Nephron progenitor cell (in vitro differentiated cells): Measurements from ENCODE around the gene LMO7.
"Not testable (repeated sequence)": the region's sequence is repeated elsewhere in the genome, so short reads cannot be mapped to it uniquely, and the experiment has no call there.

ENCODE experiments used
- DNase-seq: peaks from one replicate; pipeline ENCODE4 v3.0.0; 2021
- H3K27ac Mint-ChIP-seq: 2 replicates; pipeline ENCODE4 v1.8.0; 2021; ENCODE audit warnings: mild to moderate bottlenecking, moderate library complexity, mixed read lengths
- H3K27me3 Mint-ChIP-seq: 2 replicates; pipeline ENCODE4 v1.8.0; 2021; ENCODE audit warnings: mild to moderate bottlenecking, low read depth, mixed read lengths; ENCODE audit not compliant: poor library complexity
- H3K36me3 Mint-ChIP-seq: 2 replicates; pipeline ENCODE4 v1.8.0; 2021; ENCODE audit warnings: low read depth, mixed read lengths
- H3K4me1 Mint-ChIP-seq: 2 replicates; pipeline ENCODE4 v1.8.0; 2021; ENCODE audit warnings: mixed read lengths
- H3K4me3 Mint-ChIP-seq: 2 replicates; pipeline ENCODE4 v1.8.0; 2021; ENCODE audit warnings: mild to moderate bottlenecking, moderate library complexity, mixed read lengths
- H3K9me3 Mint-ChIP-seq: 2 replicates; pipeline ENCODE4 v1.8.0; 2021; ENCODE audit warnings: mild to moderate bottlenecking, moderate library complexity, mixed read lengths
- TF ChIP-seq, protein P1 (sequence below): fragments of 200-600 bp; sonication (generic); IDR thresholded peaks from 2 replicates; pipeline ENCODE4 v1.5.0; 2021; ENCODE audit warnings: antibody characterized with exemption

Gene LMO7

DNA sequence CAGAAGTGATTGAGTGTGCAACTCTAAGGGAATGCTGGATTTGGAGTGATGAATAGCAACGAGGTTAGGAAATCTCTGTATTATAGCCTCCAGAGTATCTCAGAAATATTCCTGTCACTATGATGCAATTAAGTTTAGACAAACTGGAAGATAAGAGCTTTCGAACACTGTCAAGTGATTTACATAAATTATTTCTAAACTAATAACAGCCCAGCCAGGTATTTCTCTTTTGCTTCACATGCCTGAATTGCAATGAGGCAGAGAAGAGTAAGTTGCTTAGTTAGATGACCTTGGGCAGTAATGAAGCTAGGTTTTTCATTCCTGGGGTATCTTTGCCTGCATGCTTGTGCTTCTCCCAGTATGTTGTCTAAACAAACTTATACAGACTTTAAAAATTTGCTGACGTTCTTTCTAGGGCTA, 134.5 kb downstream of the LMO7 start:
- Mint-ChIP-seq H3K36me3 (no peaks in the 10 kb centered on the region), H3K4me1 (no peaks in the 10 kb centered on the region), H3K4me3 (no peak overlapping the region), H3K27ac (no peak overlapping the region), H3K27me3 (no peaks in the 10 kb centered on the region), H3K9me3 (no peaks in the 10 kb centered on the region)
- DNase-seq: no peak
- TF ChIP-seq, protein P1, sequence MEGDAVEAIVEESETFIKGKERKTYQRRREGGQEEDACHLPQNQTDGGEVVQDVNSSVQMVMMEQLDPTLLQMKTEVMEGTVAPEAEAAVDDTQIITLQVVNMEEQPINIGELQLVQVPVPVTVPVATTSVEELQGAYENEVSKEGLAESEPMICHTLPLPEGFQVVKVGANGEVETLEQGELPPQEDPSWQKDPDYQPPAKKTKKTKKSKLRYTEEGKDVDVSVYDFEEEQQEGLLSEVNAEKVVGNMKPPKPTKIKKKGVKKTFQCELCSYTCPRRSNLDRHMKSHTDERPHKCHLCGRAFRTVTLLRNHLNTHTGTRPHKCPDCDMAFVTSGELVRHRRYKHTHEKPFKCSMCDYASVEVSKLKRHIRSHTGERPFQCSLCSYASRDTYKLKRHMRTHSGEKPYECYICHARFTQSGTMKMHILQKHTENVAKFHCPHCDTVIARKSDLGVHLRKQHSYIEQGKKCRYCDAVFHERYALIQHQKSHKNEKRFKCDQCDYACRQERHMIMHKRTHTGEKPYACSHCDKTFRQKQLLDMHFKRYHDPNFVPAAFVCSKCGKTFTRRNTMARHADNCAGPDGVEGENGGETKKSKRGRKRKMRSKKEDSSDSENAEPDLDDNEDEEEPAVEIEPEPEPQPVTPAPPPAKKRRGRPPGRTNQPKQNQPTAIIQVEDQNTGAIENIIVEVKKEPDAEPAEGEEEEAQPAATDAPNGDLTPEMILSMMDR: no peak

DNA sequence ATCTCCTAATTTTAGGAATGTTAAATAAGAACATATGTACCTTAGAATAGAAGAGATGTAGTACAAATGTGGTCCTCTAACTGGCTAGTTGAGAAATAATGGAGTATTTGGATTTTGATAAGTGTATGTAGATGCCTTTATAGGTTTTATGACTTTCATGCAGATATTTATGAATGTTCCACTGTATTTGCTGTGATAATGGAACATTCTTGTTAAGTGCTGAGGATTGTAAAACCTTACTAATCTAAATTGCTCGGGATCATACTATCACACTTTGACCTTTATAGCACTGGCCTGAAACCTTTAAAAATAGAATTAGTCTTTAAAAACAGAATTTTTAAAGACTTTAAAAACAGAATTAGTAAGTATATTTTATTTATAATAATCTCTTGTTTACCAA, 135.1 kb downstream of the LMO7 start:
- no peaks in the 10 kb centered on the region for H3K36me3 Mint-ChIP-seq
- no peaks in the 10 kb centered on the region for H3K9me3 Mint-ChIP-seq
- H3K4me3 Mint-ChIP-seq: no peak overlapping the region
- DNase-seq: no peak
- no peaks in the 10 kb centered on the region for H3K27me3 Mint-ChIP-seq
- H3K27ac Mint-ChIP-seq: no peak overlapping the region
- TF ChIP-seq, protein P1: no peak
- H3K4me1 Mint-ChIP-seq: no peaks in the 10 kb centered on the region

DNA sequence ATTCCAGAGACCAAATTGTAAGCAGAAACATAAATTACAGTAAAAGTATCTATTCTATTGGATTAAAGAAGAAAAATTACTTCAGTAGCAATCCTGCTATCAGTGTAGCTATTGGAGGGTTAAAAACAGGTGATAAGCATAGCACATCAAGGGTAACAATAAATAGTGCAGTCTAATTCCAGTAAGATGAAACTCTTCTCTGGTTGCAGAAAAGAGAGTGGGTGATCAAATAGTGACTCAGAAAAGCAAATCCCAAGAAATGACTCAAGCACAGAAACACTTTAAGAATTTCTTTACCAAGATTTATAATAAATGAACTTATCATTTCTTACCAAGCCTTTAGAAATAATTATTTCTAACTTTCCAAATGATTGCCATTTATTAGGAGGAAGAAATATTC, 135.7 kb downstream of the LMO7 start:
- Mint-ChIP-seq H3K36me3 (no peaks in the 10 kb centered on the region), H3K4me1 (no peaks in the 10 kb centered on the region), H3K27ac (no peak overlapping the region), H3K9me3 (no peaks in the 10 kb centered on the region), H3K4me3 (no peak overlapping the region), H3K27me3 (no peaks in the 10 kb centered on the region)
- DNase-seq: no peak
- TF ChIP-seq, protein P1: no peak

DNA sequence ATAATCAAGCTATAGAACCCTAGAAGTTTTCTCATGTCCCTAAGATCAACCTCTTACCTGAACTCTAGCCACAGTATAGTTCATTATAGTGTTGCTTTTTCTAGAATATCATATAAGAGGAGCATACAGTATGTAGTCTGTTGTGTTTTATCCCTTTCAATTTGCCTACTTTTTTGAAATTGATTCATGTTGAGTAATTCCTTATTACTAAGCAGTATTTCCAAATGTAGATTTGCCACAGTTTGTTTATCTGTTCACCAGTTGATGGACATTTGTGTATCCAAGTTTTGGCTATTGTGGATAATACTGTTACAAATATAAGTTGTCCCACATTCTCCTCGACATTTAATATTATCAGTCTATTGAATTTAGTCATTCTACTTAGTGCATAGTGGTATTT, 138.0 kb downstream of the LMO7 start:
- H3K36me3 Mint-ChIP-seq: peaks cover 1% of the 10 kb centered on the region
- peaks cover 9% of the 10 kb centered on the region for H3K9me3 Mint-ChIP-seq
- peaks cover 3% of the 10 kb centered on the region for H3K27me3 Mint-ChIP-seq
- no peak overlapping the region for H3K27ac Mint-ChIP-seq
- no peaks in the 10 kb centered on the region for H3K4me1 Mint-ChIP-seq
- no peak for DNase-seq
- H3K4me3 Mint-ChIP-seq: no peak overlapping the region
- TF ChIP-seq, protein P1: no peak

DNA sequence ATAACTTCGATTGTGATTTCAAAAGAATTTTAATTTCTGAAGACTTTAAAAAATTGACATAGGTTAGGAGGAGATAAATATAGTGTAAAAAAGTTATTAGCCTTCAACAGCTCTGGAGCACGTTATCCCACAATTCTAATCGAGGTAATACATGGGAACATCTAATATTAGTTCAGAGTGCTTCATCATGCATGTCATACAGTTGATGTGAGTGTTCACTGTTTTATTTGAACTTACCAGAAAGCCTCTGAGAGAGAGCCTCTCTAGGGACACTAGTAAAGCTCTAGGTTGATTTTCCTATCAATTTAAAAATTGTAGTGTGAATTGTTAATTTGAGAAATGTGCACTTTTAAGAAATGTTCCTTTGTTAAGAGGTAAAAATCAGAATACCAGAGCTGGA, 140.4 kb downstream of the LMO7 start:
- Mint-ChIP-seq H3K4me3 (no peak overlapping the region), H3K27me3 (peaks cover 3% of the 10 kb centered on the region), H3K9me3 (peaks cover 25% of the 10 kb centered on the region), H3K27ac (no peak overlapping the region), H3K4me1 (no peaks in the 10 kb centered on the region), H3K36me3 (peaks cover 9% of the 10 kb centered on the region)
- DNase-seq: no peak
- TF ChIP-seq, protein P1: no peak

GRCh38 chr13:75779393-75779792, 143.3 kb downstream of the LMO7 start:
- Mint-ChIP-seq H3K27ac (no peak overlapping the region), H3K36me3 (peaks cover 16% of the 10 kb centered on the region), H3K27me3 (peaks cover 3% of the 10 kb centered on the region), H3K4me1 (no peaks in the 10 kb centered on the region), H3K9me3 (peaks cover 35% of the 10 kb centered on the region), H3K4me3 (no peak overlapping the region)
- DNase-seq: no peak
- TF ChIP-seq, protein P1: no peak

DNA sequence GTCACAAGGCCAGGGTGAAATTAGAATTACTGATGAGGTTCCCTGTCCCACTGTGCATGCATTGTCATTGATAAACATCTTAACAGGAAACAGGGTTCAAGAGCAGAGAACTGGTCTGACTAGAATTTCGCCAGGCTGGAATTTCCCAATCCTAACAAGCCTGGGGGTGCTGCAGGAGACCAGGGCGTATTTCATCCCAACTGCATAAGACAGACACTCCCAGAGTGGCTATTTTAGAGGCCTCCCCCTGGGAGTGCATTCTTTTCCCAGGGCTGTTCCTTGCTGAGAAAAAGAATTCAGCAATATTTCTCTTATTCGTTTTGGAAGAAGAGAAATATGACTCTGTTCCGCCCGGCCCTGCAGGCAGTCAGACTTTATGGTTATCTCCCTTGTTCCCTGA, 144.0 kb downstream of the LMO7 start:
- H3K4me1 Mint-ChIP-seq, DNase-seq, H3K27me3 Mint-ChIP-seq, H3K4me3 Mint-ChIP-seq, H3K27ac Mint-ChIP-seq: not testable (repeated sequence)
- Mint-ChIP-seq H3K36me3 (peaks cover 16% of the 10 kb centered on the region), H3K9me3 (peaks cover 35% of the 10 kb centered on the region)
